GM21619 (cell line): ENCODE data around the gene ARHGAP32.
"Not testable (repeated sequence)": the region's sequence is repeated elsewhere in the genome, so short reads cannot be mapped to it uniquely, and the experiment has no call there.

Source experiments
- ATAC-seq: cut with Tn5 transposase; IDR thresholded peaks from one replicate; pipeline ENCODE4 v1.9.1; 2021; ENCODE audit not compliant: unreplicated experiment

Gene ARHGAP32

DNA sequence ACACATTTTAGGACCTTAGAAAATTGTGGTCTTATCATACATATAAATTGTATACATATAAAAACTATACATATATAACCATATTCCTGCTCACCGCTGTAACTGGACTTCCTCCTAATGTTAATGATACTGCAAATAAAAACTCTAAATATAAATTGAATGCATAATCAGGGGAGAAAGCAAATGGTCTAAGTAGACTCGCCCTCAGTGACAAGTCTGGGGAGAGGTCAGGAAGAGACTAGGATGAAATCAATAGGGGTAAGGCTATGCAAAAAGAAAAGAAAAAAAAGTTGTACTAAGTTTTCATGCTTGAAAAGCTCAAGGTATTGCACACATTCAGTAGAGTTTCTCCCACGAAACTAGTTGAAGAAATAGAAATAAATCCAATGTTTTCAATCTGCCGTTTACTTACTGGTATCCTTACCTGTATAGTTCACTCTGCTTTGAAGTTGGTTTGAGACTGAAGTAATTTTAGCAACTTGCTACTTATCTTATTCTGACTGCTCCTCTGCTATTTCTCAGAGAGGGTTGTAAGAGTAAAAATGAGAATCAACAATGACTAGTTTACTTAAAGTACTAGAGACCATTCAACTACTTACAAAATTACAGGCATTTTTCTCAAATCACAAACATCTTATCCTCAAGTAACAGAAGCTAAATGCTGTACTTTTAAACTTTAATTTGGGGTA is 12.2 kb upstream of the ARHGAP32 start:
- ATAC-seq, result no peak

DNA sequence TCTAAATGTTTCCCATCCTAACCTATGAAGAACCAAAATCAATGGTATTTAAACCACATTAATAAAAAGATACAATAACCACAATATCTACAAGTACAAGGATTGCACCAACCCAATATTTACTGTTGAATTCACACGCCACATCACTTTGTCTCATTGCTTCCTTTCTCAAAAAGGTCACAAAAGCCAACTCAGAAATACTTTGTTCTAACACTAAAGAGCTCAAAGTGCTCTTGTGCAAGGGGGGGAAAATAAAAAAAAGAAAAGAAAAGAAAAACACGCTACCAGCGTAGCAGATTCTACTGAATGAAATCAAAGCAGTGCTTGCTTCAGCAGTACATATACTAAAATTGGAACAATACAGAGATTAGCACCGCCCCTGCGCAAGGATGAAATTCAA is 10.5 kb upstream of the ARHGAP32 start:
- no peak for ATAC-seq

DNA sequence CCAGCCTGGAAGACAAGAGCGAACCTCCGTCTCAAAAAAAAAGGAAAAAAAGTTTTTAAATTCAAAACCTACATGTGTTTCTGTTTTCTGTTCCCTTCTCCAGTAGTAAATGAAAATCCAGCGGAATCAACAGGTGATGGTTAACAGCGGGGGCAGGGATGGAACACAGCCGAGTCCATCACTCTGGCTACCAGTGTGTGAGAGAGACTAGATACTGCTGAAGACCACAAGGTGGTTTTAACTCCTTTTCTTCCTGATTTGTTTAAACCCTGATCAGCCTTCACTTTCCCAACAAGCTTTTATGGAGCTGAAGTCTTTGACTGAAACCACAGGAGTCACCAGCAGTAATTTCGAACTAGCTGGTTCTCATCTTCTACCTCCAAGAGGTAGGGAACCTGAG is 3.6 kb upstream of the ARHGAP32 start:
- no peak for ATAC-seq

DNA sequence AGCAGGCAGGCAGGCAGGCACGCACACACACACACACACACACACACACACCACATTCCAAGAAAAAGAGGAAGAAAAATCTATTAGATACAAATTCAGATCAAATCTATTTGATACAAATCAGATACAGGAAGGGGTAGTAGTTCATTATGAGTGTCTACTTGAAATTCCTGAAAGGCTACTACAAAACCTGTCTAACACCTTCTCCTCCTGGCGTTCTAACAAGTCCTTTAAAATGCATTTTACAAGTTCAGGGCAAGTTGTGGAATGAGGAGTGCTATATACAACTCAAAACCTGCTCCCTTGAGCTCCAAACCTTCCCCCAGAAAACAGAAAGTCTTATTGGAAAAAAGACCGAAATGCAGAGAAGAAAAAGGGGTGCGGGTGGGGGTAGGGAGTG is 476 bp downstream of the ARHGAP32 start:
- no peak for ATAC-seq

DNA sequence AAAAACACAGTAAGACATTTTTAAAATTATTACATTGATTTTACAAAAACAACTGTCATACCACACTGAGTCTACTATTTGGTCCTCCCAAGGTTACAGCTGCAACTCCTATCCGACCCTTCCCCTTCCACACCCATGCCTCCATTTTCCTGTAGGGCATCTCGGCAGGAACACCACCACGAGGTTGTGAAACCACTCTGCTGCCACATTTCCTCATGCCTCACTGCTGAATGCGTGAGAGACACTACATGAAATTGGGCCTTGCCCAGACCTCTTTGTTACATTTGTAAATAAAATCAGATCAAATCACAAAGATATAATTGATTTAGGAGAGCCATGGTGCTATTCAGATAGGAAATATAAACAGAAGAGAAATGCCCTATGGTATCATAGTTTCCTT is 2.0 kb downstream of the ARHGAP32 start:
- no peak for ATAC-seq

DNA sequence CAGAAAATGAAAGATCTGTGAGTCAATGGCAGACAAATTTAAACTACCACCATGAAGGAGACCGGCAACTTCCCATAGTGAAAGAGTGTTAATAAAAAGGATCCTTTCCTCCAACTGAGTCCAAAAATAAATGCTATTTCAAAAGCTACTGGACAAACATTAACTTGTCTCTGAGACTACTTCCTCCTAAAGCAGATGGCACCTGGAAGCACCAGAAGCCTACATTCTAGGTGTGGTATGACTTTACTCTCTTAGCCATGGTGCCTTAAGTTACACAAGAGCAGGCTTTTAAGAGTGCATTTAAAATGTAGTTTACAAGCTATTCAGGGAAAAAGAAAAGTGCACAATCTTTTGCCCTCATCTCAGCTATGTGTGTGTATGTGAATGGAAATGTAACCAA is 2.5 kb downstream of the ARHGAP32 start:
- ATAC-seq, result no peak

DNA sequence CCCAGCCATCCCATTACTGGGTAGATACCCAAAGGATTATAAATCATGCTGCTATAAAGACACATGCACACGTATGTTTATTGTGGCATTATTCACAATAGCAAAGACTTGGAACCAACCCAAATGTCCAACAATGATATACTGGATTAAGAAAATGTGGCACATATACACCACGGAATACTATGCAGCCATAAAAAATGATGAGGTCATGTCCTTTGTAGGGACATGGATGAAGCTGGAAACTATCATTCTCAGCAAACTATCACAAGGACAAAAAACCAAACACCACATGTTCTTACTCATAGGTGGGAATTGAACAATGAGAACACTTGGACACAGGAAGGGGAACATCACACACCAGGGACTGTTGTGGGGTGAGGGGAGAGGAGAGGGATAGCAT is 7.0 kb downstream of the ARHGAP32 start:
- not testable (repeated sequence) for ATAC-seq

DNA sequence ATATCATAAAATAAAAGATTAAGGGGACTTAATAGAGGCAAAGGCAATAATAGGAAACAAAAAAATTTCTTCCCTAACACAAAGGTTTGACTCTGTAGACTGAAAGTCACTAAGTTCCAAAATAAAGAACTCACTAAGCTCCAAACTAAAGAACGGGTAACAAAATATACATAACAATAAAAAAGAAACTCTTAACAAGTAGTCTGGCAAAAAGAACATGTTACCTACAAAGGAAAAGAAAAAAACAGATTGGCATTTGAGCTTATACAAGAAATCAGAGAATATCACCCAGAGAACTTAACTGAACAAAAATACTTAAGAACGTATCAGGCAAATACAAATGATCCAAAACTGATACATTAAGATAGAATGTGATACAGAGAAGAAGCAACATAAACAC is 7.5 kb downstream of the ARHGAP32 start:
- ATAC-seq, result no peak

DNA sequence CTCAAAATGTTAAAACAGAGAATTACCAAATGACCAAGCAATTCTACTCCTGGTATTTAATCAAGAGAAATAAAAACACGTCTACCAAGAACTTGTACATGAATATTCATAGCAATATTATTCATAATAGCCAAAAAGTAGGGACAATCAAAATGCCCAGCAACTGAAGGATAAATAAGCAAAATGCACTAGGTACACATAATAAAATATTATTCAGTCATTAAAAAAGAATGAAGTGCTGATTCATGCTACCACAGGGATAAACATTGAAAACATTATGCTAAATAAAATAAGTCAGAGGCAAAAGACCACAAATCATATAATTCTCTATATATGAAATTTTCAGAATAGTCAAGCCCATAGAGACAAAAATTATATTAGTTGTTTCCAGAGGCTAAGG is 24.8 kb downstream of the ARHGAP32 start:
- ATAC-seq, result no peak

DNA sequence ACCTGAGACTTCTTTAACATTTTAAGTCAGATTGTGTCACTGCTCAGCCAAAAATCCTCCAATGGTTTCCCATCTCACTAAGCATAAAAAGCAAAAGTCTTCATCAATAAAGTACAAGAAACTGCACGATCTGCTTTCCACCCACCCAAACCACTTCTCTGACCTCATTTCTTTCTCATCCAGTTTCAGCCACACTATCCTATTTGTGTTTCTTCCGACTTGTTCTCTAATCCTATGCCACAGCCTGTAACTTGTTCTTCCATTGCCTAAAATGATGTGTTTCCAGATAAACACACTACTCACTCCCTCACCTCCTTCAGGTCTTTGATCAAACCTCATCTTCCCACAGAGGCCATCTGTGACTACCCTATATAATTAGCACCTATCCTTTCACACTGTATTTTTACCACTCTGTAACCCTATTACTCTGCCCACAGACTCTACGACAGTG is 28.4 kb downstream of the ARHGAP32 start:
- no peak for ATAC-seq

DNA sequence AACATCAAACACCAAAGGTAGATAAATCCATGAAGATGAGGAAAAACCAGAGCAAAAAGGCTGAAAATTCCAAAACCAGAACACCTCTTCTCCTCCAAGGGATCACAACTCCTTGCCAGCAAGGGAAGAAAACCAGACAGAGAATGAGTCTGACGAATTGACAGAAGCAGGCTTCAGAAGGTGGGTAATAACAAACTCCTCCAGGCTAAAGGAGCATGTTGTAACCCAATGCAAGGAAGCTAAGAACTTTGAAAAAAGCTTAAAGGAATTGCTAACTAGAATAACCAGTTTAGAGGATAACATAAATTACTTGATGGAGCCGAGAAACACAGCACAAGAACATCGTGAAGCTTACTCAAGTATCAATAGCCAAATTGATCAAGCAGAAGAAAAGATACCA is 35.0 kb downstream of the ARHGAP32 start:
- not testable (repeated sequence) for ATAC-seq

DNA sequence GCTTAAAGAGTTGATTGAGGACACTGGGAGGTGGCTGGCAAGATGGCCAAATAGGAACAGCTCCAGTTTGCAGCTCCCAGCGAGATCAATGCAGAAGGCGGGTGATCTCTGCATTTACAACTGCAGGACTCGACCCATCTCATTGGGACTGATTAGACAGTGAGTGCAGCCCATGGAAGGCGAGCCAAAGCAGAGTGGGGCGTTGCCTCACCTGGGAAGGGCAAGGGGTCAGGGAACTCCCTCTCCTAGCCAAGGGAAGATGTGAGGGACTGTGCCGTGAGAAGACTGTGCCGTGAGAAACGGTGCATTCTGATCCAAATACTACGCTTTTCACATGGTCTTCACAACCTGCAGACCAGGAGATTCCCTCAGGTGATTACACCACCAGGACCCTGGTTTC is 36.4 kb downstream of the ARHGAP32 start:
- no peak for ATAC-seq

DNA sequence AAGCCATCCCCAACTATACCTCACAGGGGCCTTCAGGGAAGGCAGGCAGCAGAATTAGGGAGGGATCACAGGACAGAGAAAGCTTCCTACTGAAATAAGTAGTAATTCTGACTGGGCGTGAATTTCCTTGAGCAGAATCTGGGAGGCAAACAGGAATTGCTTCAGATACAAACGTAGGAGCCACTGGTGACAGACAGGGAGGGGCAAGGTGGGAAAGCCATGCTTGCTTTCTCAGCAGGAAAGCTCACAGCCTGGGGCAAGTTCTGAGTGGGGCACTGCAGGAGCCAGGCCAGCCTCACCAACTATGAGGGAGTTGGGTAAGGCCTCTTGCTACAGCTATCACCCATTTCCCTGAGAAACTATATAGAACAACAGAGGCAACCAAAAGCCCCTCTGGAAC is 43.6 kb downstream of the ARHGAP32 start:
- ATAC-seq, result no peak

DNA sequence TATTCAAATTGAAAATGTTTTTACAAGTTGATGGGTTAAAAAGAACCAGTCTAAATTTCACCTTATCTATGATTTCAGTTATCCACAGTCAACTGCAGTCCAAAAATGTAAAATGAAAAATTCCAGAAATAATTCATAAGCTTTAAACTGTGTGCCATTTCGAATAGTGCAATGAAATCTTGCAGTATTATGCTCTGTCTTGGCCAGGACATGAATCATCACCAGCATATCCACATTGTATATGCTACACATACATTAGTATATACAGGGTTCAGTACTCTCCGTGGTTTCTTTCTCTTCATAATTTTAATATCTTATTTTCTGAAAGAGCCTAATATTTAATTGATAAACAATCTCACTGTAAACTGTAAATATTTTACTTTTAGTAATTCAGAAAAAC is 45.9 kb downstream of the ARHGAP32 start:
- ATAC-seq, result no peak

DNA sequence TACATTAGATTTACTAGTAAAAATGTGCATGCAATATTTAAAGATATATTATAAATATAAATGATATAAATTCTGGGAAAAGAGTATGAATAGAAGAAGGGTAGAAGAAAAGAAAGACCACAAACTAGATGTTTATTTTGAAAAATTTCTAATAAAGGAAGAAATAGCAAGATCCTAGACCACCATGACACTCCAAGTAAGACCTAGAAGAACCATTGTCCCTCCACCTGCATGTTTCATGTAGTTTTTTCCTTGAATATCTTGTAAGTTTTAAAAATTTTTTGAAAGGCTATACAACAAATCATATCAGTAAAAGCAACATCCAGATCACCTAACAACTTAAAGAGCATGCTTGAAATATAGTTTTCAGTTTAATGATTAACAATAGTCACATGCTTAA is 46.8 kb downstream of the ARHGAP32 start:
- no peak for ATAC-seq

DNA sequence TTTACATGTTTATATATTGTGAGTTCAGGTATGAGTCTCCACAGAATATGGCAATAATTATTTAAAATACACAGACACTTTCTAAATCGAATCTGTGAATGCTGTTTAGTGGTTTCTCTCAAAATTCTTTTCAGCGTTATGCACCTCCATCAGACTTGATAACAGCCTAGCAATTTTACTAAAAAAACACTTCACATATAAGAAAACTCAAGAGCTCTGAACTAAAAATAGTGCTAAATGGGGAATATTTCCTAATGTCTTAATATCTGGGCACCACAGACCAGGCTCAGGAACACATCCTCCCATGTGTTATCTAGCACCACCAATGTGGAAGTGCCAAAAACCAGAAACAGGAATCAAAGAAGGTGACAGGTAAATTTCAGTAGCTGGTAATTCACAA is 47.9 kb downstream of the ARHGAP32 start:
- no peak for ATAC-seq

DNA sequence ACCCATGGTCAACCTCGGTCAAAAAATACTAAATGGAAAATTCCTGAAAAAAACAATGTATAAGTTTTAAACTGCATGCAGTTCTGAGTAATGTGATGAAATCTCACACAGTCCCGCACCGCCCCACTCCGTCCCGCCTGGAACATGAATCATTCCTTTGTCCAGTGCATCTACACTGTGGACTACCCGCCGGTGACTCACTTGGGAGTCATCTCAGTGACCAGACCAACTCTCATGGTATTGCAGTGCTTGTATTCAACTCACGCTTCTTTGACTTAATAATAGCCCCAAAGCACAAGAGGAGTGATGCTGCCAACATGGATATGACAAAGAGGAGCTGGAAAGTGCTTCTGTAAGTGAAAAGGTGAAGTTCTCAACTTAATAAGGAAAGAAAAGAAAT is 48.8 kb downstream of the ARHGAP32 start:
- no peak for ATAC-seq

DNA sequence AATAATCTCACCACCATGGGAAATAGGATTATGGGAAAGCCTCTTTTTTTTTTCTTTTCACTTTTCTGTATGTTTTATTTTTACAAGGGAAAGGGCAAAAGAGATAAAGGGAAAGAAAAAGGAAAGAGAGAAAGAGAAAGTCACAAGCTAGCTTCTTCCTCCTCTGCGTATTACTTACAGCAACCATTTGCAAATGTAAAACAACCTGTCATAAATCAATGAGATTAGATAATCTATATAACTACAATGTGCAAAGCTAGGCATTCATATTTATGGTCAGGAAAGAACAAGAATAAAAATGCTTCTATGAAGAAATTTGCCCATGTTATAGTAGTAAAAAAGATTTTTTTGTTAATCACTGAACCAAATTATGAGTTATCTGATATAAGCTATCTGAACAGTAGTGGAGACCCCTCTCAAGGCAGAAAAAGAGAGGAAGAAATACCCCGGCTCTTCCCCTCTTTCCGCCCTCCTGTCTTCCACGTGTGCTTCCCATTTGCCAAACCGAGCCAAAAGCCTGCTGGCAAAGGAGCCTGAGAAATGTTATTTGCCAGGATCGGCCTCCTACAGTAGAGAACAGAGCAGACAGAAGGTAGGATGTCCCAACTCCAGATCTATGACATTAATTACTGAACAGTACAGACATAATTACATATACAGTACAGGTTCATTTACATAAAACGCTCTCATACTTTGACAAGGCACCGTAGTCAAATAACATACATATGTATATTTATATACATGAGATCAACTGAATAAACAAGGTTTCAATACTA is 50.2 kb downstream of the ARHGAP32 start:
- ATAC-seq, result no peak

DNA sequence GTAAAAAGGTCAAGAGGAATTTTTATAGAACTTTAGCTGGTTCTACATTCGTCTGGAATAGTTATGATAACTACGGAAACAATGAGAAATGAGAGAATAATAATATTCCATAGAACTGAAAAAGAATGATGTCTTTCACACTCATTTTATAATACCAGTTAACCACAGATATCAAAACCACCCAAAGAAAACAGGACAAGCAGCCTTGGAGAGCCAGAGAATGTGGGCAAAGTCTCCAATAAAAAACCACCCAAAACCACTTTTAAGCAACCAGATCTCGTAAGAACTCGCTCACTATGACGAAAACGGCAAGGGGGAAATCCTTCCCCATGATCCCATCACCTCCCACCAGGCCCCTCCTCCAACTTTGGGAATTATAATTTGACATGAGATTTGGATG is 60.8 kb downstream of the ARHGAP32 start:
- ATAC-seq, result no peak

DNA sequence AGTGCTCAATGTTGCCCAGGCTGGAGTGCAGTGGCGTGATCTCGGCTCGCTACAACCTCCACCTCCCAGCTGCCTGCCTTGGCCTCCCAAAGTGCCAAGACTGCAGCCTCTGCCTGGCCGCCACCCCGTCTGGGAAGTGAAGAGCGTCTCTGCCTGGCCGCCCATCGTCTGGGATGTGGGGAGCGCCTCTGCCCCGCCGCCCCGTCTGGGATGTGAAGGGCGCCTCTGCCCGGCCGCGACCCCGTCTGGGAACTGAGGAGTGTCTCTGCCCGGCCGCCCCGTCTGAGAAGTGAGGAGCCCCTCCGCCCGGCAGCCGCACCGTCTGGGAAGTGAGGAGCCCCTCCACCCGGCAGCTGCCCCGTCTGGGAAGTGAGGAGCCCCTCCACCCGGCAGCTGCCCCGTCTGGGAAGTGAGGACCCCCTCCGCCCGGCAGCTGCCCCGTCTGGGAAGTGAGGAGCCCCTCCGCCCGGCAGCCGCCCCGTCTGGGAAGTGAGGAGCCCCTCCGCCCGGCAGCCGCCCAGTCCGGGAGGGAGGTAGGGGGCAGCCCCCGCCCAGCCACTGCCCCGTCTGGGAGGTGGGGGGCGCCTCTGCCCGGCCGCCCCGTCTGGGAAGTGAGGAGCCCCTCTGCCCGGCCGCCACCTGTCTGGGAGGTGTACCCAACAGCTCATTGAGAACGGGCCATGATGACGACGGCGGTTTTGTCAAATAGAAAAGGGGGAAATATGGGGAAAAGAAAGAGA is 63.1 kb downstream of the ARHGAP32 start:
- ATAC-seq, result not testable (repeated sequence)

DNA sequence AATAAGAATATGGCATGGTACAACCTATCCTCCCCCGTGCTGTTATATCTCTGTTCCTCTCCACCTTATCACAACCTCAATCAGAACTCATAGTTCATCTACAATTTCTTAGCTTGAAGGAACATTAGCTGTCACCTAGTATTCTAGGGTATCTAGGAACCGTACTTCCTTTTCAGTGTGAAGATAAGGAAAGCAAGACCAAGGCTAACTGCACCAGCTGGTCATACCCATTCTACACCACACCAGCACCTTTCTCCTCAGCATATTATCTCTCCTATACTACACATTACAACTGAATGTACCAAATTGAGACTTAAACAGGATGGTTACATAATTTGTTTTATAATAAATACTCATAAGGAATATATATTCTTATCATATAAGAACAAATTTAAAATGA is 73.1 kb downstream of the ARHGAP32 start:
- ATAC-seq, result no peak
